GM23248 (cell line): Measurements from ENCODE around the gene ARHGAP10.

Source experiments
- EZH2 ChIP-seq: fragments of 200-600 bp; sonication (generic); IDR thresholded peaks from 2 replicates; pipeline ENCODE4 v1.6.1; 2018; ENCODE audit warnings: antibody characterized with exemption, mild to moderate bottlenecking; ENCODE audit not compliant: insufficient read depth, poor library complexity, severe bottlenecking
- EZH2phosphoT487 ChIP-seq: fragments of 200-600 bp; sonication (generic); IDR thresholded peaks from 2 replicates; pipeline ENCODE4 v1.6.1; 2018; ENCODE audit warnings: antibody characterized with exemption, moderate library complexity, mild to moderate bottlenecking, low read depth; ENCODE audit not compliant: insufficient read depth

DNA sequence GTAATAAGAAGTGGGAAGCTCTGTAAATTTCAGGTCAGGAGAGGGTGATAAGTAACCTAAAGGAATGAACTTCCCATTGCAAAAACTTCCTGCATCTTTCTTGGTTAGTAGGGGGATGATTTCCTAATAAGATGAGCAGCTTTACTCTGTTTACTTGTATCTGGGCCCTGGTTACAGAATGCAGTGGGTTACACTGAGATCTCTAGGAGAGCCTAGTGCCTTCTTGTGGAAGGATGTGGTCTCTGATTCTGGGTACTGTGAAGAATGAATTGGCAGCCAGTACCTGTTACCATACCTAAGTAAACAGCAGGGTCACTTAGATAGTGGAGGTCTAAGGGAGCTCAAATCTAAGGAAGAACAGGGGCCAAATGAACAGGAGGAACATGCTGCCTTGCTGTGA lies 320.6 kb downstream of the ARHGAP10 start:
- no peak for TF ChIP-seq EZH2phosphoT487
- no peak for TF ChIP-seq EZH2
